IPS-15b (cell line): Measurements from ENCODE around the gene CCDC102B.

Source experiments
- H3K27me3 ChIP-seq: one replicate; pipeline ENCODE4 v1.6.1; 2013; ENCODE audit warnings: low read length; ENCODE audit not compliant: control insufficient read depth, insufficient read depth
- H3K36me3 ChIP-seq: one replicate; pipeline ENCODE4 v1.6.1; 2013; ENCODE audit warnings: low read length; ENCODE audit not compliant: control insufficient read depth, insufficient read depth
- H3K4me1 ChIP-seq: one replicate; pipeline ENCODE4 v1.6.1; 2013; ENCODE audit warnings: mild to moderate bottlenecking, low read length; ENCODE audit not compliant: control insufficient read depth, insufficient read depth
- H3K4me3 ChIP-seq: one replicate; pipeline ENCODE4 v1.5.1; 2013; ENCODE audit warnings: low read depth, low read length
- H3K9ac ChIP-seq: one replicate; pipeline ENCODE4 v1.6.1; 2013; ENCODE audit warnings: low read depth, mild to moderate bottlenecking, low read length
- H3K9me3 ChIP-seq: one replicate; pipeline ENCODE4 v1.6.1; 2013; ENCODE audit warnings: mild to moderate bottlenecking, low read length; ENCODE audit not compliant: control insufficient read depth, insufficient read depth

CCDC102B gene

DNA sequence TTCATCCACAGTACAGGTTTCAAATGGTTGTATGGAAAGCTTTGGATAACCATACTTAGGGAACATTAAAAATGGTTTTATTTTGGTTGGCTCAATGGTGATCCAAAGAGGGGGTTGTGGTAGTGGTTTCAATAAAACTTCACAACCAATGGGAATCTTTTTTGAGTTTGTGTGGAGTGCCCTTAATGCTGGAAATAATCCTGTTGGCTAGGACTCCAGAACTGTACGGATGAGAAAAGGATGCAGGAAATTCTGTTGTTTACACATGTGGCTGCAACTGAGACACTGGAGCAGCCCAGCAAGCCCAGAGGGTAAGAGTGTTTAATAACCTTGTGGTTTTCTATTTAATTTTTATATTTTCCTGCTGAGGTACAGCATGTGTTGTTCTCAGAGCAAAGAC lies at the start of gene CCDC102B:
Gene CCDC102B (plus strand): TSS at position 210 of the 400 bp plus-strand sequence. CDS start 38,684 bp downstream, outside the sequence.
- Histone ChIP-seq H3K9ac (no peak within 1 kb of the TSS), H3K36me3 (no peaks in the 10 kb centered on the region), H3K4me3 (no peak within 1 kb of the TSS)

DNA sequence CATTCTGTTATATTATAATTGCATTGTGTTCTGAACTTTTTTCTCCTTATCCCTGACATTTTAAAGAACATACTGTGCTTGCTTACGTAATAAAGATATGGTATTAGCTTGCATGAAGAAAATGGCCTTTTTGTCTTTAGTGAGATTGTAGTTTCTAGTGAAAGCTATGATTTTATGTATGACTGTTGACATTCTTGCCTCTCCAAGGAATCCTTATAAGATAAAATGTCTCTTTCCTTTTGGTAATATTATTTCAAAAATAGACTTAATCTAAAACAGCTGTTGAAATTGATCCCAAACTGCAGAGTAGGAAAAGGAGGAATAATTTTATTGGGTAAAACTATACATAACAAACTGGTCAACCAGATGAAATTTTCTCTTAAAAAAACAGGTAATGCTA lies 40.8 kb upstream of the CCDC102B start:
- Histone ChIP-seq H3K36me3 (no peaks in the 10 kb centered on the region), H3K9ac (no peak overlapping the region), H3K27me3 (no peaks in the 10 kb centered on the region), H3K9me3 (no peaks in the 10 kb centered on the region), H3K4me3 (no peak overlapping the region), H3K4me1 (no peaks in the 10 kb centered on the region)

More for the DNA sequence above, at the start of gene CCDC102B:
- Histone ChIP-seq H3K27me3 (no peaks in the 10 kb centered on the region), H3K9me3 (no peaks in the 10 kb centered on the region), H3K4me1 (no peaks in the 10 kb centered on the region)

DNA sequence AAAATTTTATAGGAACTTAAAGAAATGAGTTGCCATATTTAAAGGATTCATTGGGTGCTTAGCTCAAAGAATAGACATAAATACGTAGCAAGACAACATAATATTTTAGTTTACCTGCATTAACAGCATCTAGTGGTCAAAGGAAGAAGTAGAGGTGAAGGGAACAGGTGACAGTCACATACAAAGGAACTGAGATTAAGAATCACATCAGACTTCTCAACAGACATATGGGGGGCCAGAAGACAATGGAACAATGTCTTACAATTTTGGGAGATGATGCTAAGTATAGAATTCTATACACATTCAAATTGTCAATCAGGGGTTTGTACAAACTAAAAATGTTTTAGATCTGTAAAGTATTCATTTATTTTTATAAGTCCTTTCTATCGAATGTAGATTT lies 38.6 kb upstream of the CCDC102B start:
- H3K9ac ChIP-seq = no peak overlapping the region
- no peaks in the 10 kb centered on the region for H3K27me3 ChIP-seq
- no peak overlapping the region for H3K4me3 ChIP-seq
- no peaks in the 10 kb centered on the region for H3K9me3 ChIP-seq
- H3K36me3 ChIP-seq = no peaks in the 10 kb centered on the region
- no peaks in the 10 kb centered on the region for H3K4me1 ChIP-seq

DNA sequence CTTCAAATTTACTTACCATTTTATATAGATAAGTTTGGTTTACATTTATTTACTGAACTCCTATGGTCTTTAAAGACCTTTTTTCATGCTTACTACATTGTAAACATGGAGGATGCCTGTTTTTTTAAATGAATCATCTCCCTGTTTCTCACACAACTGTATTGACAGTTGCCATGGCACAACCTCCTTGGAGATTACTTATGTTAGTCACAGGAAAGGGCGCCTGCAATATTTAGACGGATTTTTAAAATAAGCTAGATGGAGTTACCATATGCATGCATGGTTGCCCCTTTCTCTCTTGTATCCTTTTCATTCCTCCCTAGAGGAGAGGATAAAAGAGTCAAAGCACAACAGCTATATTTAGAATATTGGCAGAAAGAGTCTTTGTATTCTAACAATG lies 34.8 kb upstream of the CCDC102B start:
- Histone ChIP-seq H3K4me1 (no peaks in the 10 kb centered on the region), H3K36me3 (no peaks in the 10 kb centered on the region), H3K4me3 (no peak overlapping the region), H3K9me3 (no peaks in the 10 kb centered on the region), H3K27me3 (no peaks in the 10 kb centered on the region), H3K9ac (no peak overlapping the region)

DNA sequence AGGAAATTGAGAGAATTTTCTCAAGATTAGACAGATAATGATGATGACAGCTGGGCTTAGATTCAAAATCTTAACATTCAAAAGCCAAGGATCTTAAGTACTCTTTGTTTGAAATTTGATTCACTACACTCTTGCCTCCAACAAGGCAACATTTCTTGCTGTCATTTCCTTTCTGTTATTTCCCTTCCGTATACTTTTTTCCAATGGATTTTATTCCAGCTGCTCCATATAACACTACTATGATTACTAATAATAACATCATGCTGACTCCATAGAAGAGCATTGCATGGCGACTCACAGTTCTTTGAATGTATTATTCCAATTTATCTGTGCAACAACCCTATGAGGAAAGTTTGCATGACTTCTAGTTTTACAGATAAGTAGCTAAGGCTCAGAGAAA lies 33.9 kb upstream of the CCDC102B start:
- no peaks in the 10 kb centered on the region for H3K36me3 ChIP-seq

DNA sequence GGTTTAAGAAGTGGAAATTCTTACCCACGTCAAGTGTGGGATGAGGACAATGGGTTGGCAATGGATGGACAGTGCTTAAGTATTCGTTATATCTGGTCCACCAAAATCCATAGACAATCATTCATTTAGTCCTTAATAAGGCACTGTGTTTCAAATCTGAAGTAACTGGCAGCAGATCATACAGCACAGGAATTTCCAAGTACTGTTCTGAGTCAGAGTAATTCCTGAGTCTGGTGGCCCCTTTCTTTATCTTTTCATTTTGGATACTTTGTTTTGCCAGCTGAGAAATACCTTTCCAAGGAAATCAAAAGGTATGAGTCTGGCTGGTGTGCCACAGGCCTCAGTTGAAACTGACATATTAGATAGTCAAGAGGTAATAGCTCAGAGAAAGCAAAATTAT lies 31.4 kb upstream of the CCDC102B start:
- Histone ChIP-seq H3K9me3 (no peaks in the 10 kb centered on the region), H3K9ac (no peak overlapping the region), H3K27me3 (no peaks in the 10 kb centered on the region), H3K4me1 (no peaks in the 10 kb centered on the region), H3K4me3 (no peak overlapping the region), H3K36me3 (no peaks in the 10 kb centered on the region)

More for the DNA sequence above, 33.9 kb upstream of the CCDC102B start:
- no peak overlapping the region for H3K9ac ChIP-seq
- no peaks in the 10 kb centered on the region for H3K9me3 ChIP-seq
- H3K4me3 ChIP-seq = no peak overlapping the region
- H3K4me1 ChIP-seq = no peaks in the 10 kb centered on the region
- H3K27me3 ChIP-seq = no peaks in the 10 kb centered on the region

DNA sequence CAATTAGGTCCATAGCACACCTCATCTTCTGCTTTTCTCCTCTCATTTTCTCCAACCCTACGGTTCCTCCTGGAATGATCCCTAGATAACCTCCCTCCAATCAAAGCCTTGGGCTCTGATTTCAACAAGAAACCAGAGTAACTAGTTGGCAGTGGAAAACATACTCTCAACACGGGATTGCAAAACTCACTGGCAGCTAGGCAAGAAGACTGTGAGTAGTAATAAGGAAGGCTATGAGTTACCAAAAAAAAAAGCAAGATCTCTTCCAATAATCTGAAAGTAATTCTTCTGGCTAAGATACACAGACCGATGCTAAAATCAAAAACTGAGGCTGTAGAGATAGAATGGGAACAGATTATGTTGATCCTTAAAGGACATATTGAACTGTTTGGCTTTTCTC lies 28.4 kb upstream of the CCDC102B start:
- Histone ChIP-seq H3K36me3 (no peaks in the 10 kb centered on the region), H3K4me1 (no peaks in the 10 kb centered on the region), H3K4me3 (no peak overlapping the region), H3K9me3 (no peaks in the 10 kb centered on the region), H3K9ac (no peak overlapping the region), H3K27me3 (no peaks in the 10 kb centered on the region)

DNA sequence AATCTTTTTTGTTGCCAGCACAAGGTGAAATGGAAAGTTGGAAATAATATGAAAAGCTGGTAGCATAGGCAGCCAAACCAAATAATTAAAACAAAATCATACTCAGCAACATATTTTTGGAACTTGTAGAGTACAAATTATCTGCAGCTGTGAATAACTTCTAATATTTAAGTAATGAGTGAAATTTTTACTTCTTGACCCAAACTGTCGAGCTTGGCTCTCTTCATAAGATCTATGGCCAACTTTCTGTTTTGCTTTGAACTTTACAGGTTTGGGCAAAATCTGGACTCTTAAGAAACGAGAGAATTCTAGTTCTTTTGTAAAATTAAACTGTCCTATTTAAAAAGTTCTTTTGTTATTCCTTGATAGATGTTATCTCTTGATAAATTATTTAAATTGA lies 25.6 kb upstream of the CCDC102B start:
- H3K9ac ChIP-seq = no peak overlapping the region
- no peaks in the 10 kb centered on the region for H3K36me3 ChIP-seq
- no peak overlapping the region for H3K4me3 ChIP-seq
- H3K9me3 ChIP-seq = no peaks in the 10 kb centered on the region
- H3K27me3 ChIP-seq = no peaks in the 10 kb centered on the region
- H3K4me1 ChIP-seq = no peaks in the 10 kb centered on the region

DNA sequence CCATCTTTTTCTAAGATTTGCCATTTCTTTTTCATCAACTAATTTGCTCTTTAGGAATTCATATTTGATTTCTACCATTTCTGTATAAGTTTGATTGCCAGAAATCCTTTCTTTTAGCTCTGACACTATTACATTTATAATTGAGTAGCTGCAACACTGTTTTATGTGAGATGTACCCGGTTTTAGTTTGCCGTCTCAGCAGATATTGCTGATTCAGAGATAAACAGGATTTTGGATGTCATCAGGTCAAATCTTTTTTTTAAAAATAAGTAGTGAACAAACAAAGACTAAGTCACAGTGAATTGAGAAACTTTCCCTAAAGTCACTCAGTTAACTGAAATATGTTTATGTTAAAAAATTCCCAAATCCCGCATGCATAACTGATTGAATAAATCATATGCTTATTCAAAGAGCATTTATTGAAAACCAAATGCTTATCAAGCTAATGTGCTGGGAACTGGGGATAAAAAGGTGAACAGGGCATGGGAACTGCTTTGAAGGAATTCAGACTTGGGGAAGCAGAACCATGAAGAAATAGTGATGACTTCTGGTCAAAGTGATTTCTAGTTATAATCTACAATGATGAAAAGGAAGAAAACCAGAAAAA lies 19.5 kb upstream of the CCDC102B start:
- Histone ChIP-seq H3K36me3 (no peaks in the 10 kb centered on the region), H3K4me3 (no peak overlapping the region), H3K9me3 (no peaks in the 10 kb centered on the region), H3K9ac (no peak overlapping the region), H3K4me1 (peaks cover 5% of the 10 kb centered on the region), H3K27me3 (no peaks in the 10 kb centered on the region)

DNA sequence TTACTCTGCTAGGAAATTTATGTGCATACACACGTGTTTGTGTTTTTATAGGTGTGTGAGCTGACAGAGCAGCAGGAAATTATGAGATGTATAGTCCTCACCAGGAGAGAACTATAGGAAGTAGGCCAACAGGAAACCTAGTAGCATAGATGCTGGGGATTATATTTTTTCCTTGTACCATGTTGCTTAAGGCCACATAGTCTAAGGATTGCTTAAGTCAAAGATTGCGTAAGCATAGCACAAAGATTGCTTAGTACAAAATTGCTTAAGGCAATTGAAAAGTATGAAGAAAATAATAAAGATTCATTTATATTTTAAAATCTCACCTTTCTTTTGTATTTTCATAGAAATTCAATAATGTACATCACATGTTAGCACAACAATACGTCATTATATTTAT lies 18.7 kb upstream of the CCDC102B start:
- Histone ChIP-seq H3K36me3 (no peaks in the 10 kb centered on the region), H3K27me3 (no peaks in the 10 kb centered on the region), H3K4me1 (peaks cover 5% of the 10 kb centered on the region), H3K4me3 (no peak overlapping the region), H3K9me3 (no peaks in the 10 kb centered on the region), H3K9ac (no peak overlapping the region)

DNA sequence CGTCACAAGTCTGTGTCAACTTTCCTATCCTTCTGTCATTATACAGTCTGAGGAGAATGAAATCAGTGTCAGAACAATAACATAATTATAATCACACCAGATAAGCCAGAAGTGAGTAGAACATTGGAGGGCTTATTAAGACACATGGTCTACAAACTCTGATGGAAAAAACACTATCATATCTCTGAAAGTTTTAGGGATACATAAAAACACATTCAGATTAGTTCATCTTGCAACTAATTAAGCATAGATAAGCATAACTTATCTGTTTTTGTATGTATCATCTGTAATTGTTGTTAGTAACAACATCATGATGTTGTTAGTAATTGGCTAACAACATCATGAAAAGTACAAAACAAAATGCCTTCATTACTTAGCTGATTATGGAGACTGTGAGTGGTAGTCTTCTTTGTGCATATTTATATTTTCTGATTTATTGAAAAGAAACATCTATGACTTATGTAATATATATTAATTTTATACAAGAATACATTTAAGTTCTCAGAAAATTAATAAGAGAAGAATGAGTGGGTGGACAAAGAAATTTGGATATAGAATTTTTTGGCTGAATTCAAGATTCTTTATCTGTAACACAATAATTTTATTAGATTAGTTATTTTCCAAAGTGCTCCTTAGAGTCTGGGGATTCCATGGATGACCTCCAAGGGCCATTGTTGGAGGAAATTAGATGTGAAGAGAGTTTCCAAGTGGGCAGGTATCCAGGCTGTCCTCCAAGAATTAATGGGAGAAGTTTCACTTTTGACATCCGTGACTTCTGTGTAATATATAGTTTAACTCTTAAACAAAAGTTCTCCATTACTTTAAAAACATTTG lies 16.9 kb upstream of the CCDC102B start:
- Histone ChIP-seq H3K4me3 (no peak overlapping the region), H3K9me3 (no peaks in the 10 kb centered on the region), H3K9ac (no peak overlapping the region), H3K36me3 (no peaks in the 10 kb centered on the region), H3K27me3 (no peaks in the 10 kb centered on the region), H3K4me1 (peaks cover 5% of the 10 kb centered on the region)

DNA sequence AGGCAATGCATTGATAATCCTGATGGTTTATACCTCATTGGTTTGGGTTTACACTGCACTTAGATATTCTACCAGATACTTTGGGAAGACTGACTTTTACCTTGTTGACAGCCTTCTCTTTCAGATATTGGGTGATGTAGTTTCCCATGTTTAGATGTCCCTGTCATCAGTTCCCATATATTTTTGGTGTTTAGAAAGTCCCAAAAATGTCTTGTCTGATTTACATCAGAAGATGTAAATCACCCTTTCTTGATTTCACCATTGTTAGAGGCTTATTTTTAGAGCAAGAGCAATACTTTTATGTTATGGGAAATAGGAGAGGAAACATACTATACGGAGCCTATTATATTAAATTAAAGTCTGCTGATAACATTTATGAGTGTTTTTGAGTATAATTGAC lies 14.4 kb upstream of the CCDC102B start:
- Histone ChIP-seq H3K36me3 (no peaks in the 10 kb centered on the region), H3K9ac (no peak overlapping the region), H3K4me3 (no peak overlapping the region), H3K9me3 (no peaks in the 10 kb centered on the region), H3K27me3 (no peaks in the 10 kb centered on the region), H3K4me1 (peaks cover 5% of the 10 kb centered on the region)
